Stomach smooth muscle (tissue), 2 donors: ENCODE results near the gene KCNC4.

Source experiments
- H3K27ac ChIP-seq: one replicate; pipeline ENCODE4 v1.7.0; 2013; ENCODE audit warnings: mild to moderate bottlenecking, low read length, inconsistent platforms
- H3K27me3 ChIP-seq, 2 donors: one replicate each; pipeline ENCODE4 v1.7.0; 2013; ENCODE audit warnings: low read length in 2 of 2; ENCODE audit not compliant: insufficient read depth in 2 of 2, control insufficient read depth in 1 of 2
- H3K36me3 ChIP-seq, 2 donors: one replicate each; pipeline ENCODE4 v1.7.0; 2013; ENCODE audit warnings: low read length in 2 of 2; ENCODE audit not compliant: control insufficient read depth in 2 of 2, insufficient read depth in 2 of 2
- H3K4me1 ChIP-seq: one replicate; pipeline ENCODE4 v1.7.0; 2013; ENCODE audit warnings: low read length; ENCODE audit not compliant: control insufficient read depth, insufficient read depth
- H3K4me3 ChIP-seq, 2 donors: one replicate each; pipeline ENCODE4 v1.7.0; 2013; ENCODE audit warnings: low read length in 2 of 2
- H3K9ac ChIP-seq, 2 donors: one replicate each; pipeline ENCODE4 v1.7.0; 2013; ENCODE audit warnings: low read length in 2 of 2, mild to moderate bottlenecking in 1 of 2
- H3K9me3 ChIP-seq, 2 donors: one replicate each; pipeline ENCODE4 v1.7.0; 2013; ENCODE audit warnings: low read length in 2 of 2; ENCODE audit not compliant: control insufficient read depth in 2 of 2
- donor health status: healthy.
- donor health status: Pancreatic carcinoma.

The KCNC4 gene

GRCh38 chr1:110189181-110189580, 20.9 kb upstream of the KCNC4 start:
- peak overlapping the region; percentile 6 for H3K27ac ChIP-seq

GRCh38 chr1:110190282-110190929, 19.7 kb upstream of the KCNC4 start:
- H3K27ac ChIP-seq, result no peak overlapping the region

More at GRCh38 chr1:110189181-110189580, 20.9 kb upstream of the KCNC4 start:
- H3K4me3 ChIP-seq, result no peak overlapping the region
- H3K36me3 ChIP-seq, result no peaks in the 10 kb centered on the region
- H3K27me3 ChIP-seq, result no peaks in the 10 kb centered on the region
- H3K9me3 ChIP-seq, result no peaks in the 10 kb centered on the region
- no peak overlapping the region for H3K9ac ChIP-seq
- H3K4me1 ChIP-seq, result peaks cover 30% of the 10 kb centered on the region

DNA sequence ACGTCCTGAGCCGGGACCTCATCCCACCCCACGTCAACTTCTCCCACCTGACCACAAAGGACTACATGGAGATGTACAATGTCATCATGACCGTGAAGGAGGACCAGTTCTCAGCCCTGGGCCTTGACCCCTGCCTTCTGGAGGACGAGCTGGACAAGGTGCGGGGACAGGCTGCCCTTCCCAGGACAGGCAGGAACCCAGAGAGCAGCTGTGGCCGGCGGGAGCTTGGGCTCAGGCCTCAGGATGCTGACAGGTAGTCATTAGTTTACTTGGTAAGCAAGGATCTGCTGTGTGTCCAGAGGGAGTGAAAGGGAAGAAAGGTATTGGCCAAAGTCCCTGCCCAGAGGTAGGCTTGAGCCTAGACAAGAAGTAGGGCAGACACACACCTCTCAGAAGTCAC, 17.6 kb upstream of the KCNC4 start:
- no peaks in the 10 kb centered on the region for H3K27me3 ChIP-seq
- peaks cover 23% of the 10 kb centered on the region for H3K4me1 ChIP-seq
- H3K36me3 ChIP-seq, result no peaks in the 10 kb centered on the region
- no peak overlapping the region for H3K9ac ChIP-seq
- H3K9me3 ChIP-seq, result no peaks in the 10 kb centered on the region
- H3K27ac ChIP-seq, result no peak overlapping the region
- H3K4me3 ChIP-seq, result no peak overlapping the region

More at GRCh38 chr1:110190282-110190929, 19.7 kb upstream of the KCNC4 start:
- Histone ChIP-seq H3K4me1 (peaks cover 30% of the 10 kb centered on the region), H3K4me3 (no peak overlapping the region), H3K9ac (no peak overlapping the region), H3K27me3 (no peaks in the 10 kb centered on the region), H3K36me3 (no peaks in the 10 kb centered on the region), H3K9me3 (no peaks in the 10 kb centered on the region)

DNA sequence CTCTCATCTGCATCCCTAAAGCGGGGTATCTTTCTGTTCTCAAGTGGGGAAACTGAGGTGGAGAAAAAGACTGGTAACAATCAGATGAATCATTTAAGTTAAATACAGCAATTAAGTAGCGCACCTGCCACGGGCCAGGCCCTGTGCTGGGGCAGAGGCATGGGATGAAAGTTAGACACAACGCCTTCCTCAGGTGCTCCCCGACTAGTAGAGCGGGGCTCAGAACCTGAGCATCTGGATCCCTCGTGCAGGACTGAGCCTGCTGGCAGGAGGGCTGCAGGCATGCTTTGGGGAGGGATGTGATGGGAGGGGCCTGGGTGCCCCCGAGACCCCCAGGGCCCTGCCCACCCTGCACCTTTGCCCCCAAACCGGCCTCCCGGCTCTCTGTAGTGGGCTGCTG, 14.9 kb upstream of the KCNC4 start:
- H3K9me3 ChIP-seq, result no peaks in the 10 kb centered on the region
- no peak overlapping the region for H3K27ac ChIP-seq
- no peak overlapping the region for H3K9ac ChIP-seq
- no peaks in the 10 kb centered on the region for H3K36me3 ChIP-seq
- H3K4me3 ChIP-seq, result no peak overlapping the region
- no peaks in the 10 kb centered on the region for H3K27me3 ChIP-seq
- peaks cover 4% of the 10 kb centered on the region for H3K4me1 ChIP-seq

- no peaks in the 10 kb centered on the region for H3K27me3 ChIP-seq
- H3K9ac ChIP-seq, result no peak overlapping the region
- H3K4me3 ChIP-seq, result no peak overlapping the region
- no peaks in the 10 kb centered on the region for H3K36me3 ChIP-seq
- no peak overlapping the region for H3K27ac ChIP-seq
- H3K4me1 ChIP-seq, result no peaks in the 10 kb centered on the region
- H3K9me3 ChIP-seq, result no peaks in the 10 kb centered on the region
Measured at GRCh38 chr1:110196917-110197765, 13.0 kb upstream of the KCNC4 start.

DNA sequence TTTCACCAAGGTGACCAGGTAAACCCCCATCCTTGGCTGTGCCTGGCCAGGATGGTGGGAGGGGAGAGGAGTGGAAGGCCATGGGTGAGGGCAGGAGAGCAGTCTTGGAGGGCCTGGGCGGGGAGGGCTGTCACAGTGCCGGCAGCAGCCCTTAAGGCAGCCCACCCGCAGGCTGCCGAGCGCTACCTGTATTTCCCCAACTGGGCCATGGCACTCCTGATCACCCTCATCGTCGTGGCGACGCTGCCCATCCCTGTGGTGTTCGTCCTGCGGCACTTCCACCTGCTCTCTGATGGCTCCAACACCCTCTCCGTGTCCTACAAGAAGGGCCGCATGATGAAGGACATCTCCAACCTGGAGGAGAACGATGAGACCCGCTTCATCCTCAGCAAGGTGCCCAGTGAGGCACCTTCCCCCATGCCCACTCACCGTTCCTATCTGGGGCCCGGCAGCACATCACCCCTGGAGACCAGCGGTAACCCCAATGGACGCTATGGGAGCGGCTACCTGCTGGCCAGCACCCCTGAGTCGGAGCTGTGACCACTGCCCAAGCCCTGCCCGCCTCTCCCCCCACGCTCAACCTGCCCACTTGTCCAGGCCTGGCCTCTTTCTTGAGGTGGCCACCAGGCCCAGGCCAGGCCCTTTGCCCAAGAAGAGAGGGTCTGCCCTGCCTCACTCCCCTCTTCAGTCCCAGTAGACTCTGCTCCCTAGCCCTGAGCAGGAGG, 12.0 kb upstream of the KCNC4 start:
- H3K9ac ChIP-seq, result no peak overlapping the region
- no peak overlapping the region for H3K4me3 ChIP-seq
- no peak overlapping the region for H3K27ac ChIP-seq

GRCh38 chr1:110198746-110199145, 11.4 kb upstream of the KCNC4 start:
- Histone ChIP-seq H3K27ac (no peak overlapping the region), H3K36me3 (no peaks in the 10 kb centered on the region), H3K9ac (no peak overlapping the region), H3K4me3 (no peak overlapping the region), H3K27me3 (no peaks in the 10 kb centered on the region), H3K9me3 (no peaks in the 10 kb centered on the region), H3K4me1 (no peaks in the 10 kb centered on the region)

More for the DNA sequence above, 12.0 kb upstream of the KCNC4 start:
- H3K36me3 ChIP-seq, result no peaks in the 10 kb centered on the region
- H3K27me3 ChIP-seq, result no peaks in the 10 kb centered on the region
- H3K4me1 ChIP-seq, result no peaks in the 10 kb centered on the region
- no peaks in the 10 kb centered on the region for H3K9me3 ChIP-seq

DNA sequence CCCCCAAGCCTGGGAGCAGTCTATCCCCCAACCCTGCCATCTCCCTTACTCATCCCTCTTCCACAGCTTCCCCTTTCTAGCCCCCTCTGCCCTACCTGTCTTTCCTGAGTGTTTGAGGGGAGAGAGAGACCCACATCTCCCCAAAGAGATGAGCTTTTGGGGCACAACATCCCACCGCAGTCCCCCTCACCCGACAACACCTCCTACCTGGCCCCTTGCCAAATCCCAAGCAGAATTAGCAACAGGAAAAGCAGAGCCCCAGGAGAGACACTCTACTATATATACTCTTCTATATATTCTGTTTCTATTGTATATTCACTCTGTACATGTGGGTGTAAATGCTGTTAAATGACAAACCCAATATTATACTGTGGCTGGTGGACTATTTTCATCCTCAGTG, 9.9 kb upstream of the KCNC4 start:
- Histone ChIP-seq H3K9ac (no peak overlapping the region), H3K4me3 (no peak overlapping the region), H3K36me3 (no peaks in the 10 kb centered on the region), H3K4me1 (no peaks in the 10 kb centered on the region), H3K9me3 (no peaks in the 10 kb centered on the region), H3K27ac (no peak overlapping the region), H3K27me3 (no peaks in the 10 kb centered on the region)

DNA sequence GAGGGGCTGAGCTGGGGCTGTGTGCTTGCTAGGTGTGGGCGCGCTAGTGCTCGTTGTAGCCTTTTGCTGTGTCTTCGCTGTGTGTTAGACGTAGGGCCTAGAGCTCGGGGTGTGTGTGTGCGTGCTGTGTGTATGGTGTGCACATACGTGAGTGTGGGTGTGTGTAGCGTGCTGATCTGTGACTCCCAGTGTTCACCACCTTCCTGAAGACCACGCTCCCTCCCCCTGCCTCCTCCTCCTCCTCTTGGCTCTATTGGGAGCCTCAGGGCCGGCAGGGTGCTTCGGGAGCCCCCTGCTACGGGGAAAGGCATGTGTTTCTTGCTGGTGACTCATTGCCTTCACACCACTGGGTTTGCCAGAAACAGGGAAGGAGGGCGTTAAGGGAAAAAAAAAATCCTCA, 9.4 kb upstream of the KCNC4 start:
- no peaks in the 10 kb centered on the region for H3K27me3 ChIP-seq
- no peaks in the 10 kb centered on the region for H3K4me1 ChIP-seq
- no peak overlapping the region for H3K27ac ChIP-seq
- no peaks in the 10 kb centered on the region for H3K36me3 ChIP-seq
- no peaks in the 10 kb centered on the region for H3K9me3 ChIP-seq
- H3K9ac ChIP-seq, result no peak overlapping the region
- no peak overlapping the region for H3K4me3 ChIP-seq

GRCh38 chr1:110201157-110201825, 8.8 kb upstream of the KCNC4 start:
- Histone ChIP-seq H3K9ac (no peak overlapping the region), H3K4me3 (no peak overlapping the region), H3K36me3 (no peaks in the 10 kb centered on the region), H3K4me1 (no peaks in the 10 kb centered on the region), H3K27ac (no peak overlapping the region), H3K27me3 (no peaks in the 10 kb centered on the region), H3K9me3 (no peaks in the 10 kb centered on the region)
